G401.6 (cell line): ENCODE results near the gene INCENP.

Experiments used
- FAIRE-seq: peaks from 2 replicates; lab custom pipeline; 2012; peaks lifted over from hg19 to GRCh38; lab: Jason Lieb, UNC

The INCENP gene

GRCh38 chr11:62141111-62142042 lies 17.6 kb downstream of the INCENP start:
- no peak for FAIRE-seq

- no peak for FAIRE-seq
These were observed 18.2 kb downstream of the INCENP start for GRCh38 chr11:62142043-62142375.

- no peak for FAIRE-seq
These were observed 19.1 kb downstream of the INCENP start for GRCh38 chr11:62142921-62143320.

- FAIRE-seq: no peak
These were observed 19.9 kb downstream of the INCENP start for GRCh38 chr11:62143727-62144126.

GRCh38 chr11:62144641-62145255 lies 20.9 kb downstream of the INCENP start:
- no peak for FAIRE-seq

GRCh38 chr11:62145261-62145871 lies 21.6 kb downstream of the INCENP start:
- FAIRE-seq: no peak

GRCh38 chr11:62146476-62147200 lies 22.8 kb downstream of the INCENP start:
- FAIRE-seq: no peak

GRCh38 chr11:62147545-62147944 lies 23.7 kb downstream of the INCENP start:
- no peak for FAIRE-seq

- FAIRE-seq: no peak
These were observed 24.6 kb downstream of the INCENP start for GRCh38 chr11:62148271-62148980.

- no peak for FAIRE-seq
These were observed 26.4 kb downstream of the INCENP start for GRCh38 chr11:62149986-62150886.

- no peak for FAIRE-seq
These were observed 27.3 kb downstream of the INCENP start for GRCh38 chr11:62150887-62151736.

- FAIRE-seq: no peak
These were observed 27.9 kb downstream of the INCENP start for GRCh38 chr11:62151737-62152102.

GRCh38 chr11:62152245-62153086 lies 28.7 kb downstream of the INCENP start:
- no peak for FAIRE-seq

- FAIRE-seq: no peak
These were observed 29.2 kb downstream of the INCENP start for GRCh38 chr11:62153087-62153395.

- FAIRE-seq: no peak
These were observed 29.8 kb downstream of the INCENP start for GRCh38 chr11:62153617-62154016.

- no peak for FAIRE-seq
These were observed 33.8 kb downstream of the INCENP start for GRCh38 chr11:62157603-62158002.

GRCh38 chr11:62166371-62166770 lies 42.6 kb downstream of the INCENP start:
- FAIRE-seq: no peak

- FAIRE-seq: no peak
These were observed 45.6 kb downstream of the INCENP start for GRCh38 chr11:62169448-62169847.

GRCh38 chr11:62169935-62170334 lies 46.1 kb downstream of the INCENP start:
- no peak for FAIRE-seq
